IPS-15b (cell line): Measurements from ENCODE around the gene SERPINA9.

Experiments
- H3K27me3 ChIP-seq: one replicate; pipeline ENCODE4 v1.6.1; 2013; ENCODE audit warnings: low read length; ENCODE audit not compliant: control insufficient read depth, insufficient read depth
- H3K36me3 ChIP-seq: one replicate; pipeline ENCODE4 v1.6.1; 2013; ENCODE audit warnings: low read length; ENCODE audit not compliant: control insufficient read depth, insufficient read depth
- H3K4me1 ChIP-seq: one replicate; pipeline ENCODE4 v1.6.1; 2013; ENCODE audit warnings: mild to moderate bottlenecking, low read length; ENCODE audit not compliant: control insufficient read depth, insufficient read depth
- H3K4me3 ChIP-seq: one replicate; pipeline ENCODE4 v1.5.1; 2013; ENCODE audit warnings: low read depth, low read length
- H3K9ac ChIP-seq: one replicate; pipeline ENCODE4 v1.6.1; 2013; ENCODE audit warnings: low read depth, mild to moderate bottlenecking, low read length
- H3K9me3 ChIP-seq: one replicate; pipeline ENCODE4 v1.6.1; 2013; ENCODE audit warnings: mild to moderate bottlenecking, low read length; ENCODE audit not compliant: control insufficient read depth, insufficient read depth

The SERPINA9 gene

GRCh38 chr14:94509356-94509755 lies 33.4 kb upstream of the SERPINA9 start, which contains the start of gene SERPINA12:
SERPINA12 (minus strand) TSS chr14:94509469; CDS start chr14:94498397, 11,072 bp downstream.
- Histone ChIP-seq H3K4me1 (no peaks in the 10 kb centered on the region), H3K36me3 (no peaks in the 10 kb centered on the region), H3K9me3 (no peaks in the 10 kb centered on the region), H3K4me3 (no peak within 1 kb of the TSS), H3K27me3 (no peaks in the 10 kb centered on the region), H3K9ac (no peak within 1 kb of the TSS)

- Histone ChIP-seq H3K9me3 (no peaks in the 10 kb centered on the region), H3K36me3 (no peaks in the 10 kb centered on the region), H3K4me3 (no peak overlapping the region), H3K4me1 (no peaks in the 10 kb centered on the region), H3K27me3 (no peaks in the 10 kb centered on the region), H3K9ac (no peak overlapping the region)
Observed at GRCh38 chr14:94505641-94506040, 29.6 kb upstream of the SERPINA9 start.

- Histone ChIP-seq H3K27me3 (no peaks in the 10 kb centered on the region), H3K4me1 (no peaks in the 10 kb centered on the region), H3K36me3 (no peaks in the 10 kb centered on the region)
Observed at GRCh38 chr14:94505206-94505605, 29.2 kb upstream of the SERPINA9 start.

GRCh38 chr14:94501588-94502516 lies 25.9 kb upstream of the SERPINA9 start:
- Histone ChIP-seq H3K4me3 (no peak overlapping the region), H3K27me3 (no peaks in the 10 kb centered on the region), H3K36me3 (no peaks in the 10 kb centered on the region), H3K9ac (no peak overlapping the region), H3K9me3 (no peaks in the 10 kb centered on the region), H3K4me1 (no peaks in the 10 kb centered on the region)

More at GRCh38 chr14:94505206-94505605, 29.2 kb upstream of the SERPINA9 start:
- H3K9me3 ChIP-seq, result no peaks in the 10 kb centered on the region
- H3K4me3 ChIP-seq, result no peak overlapping the region
- H3K9ac ChIP-seq, result no peak overlapping the region

GRCh38 chr14:94500264-94500663 lies 24.3 kb upstream of the SERPINA9 start:
- H3K4me1 ChIP-seq, result no peaks in the 10 kb centered on the region
- no peak overlapping the region for H3K9ac ChIP-seq
- H3K27me3 ChIP-seq, result no peaks in the 10 kb centered on the region
- H3K9me3 ChIP-seq, result no peaks in the 10 kb centered on the region
- H3K4me3 ChIP-seq, result no peak overlapping the region
- H3K36me3 ChIP-seq, result no peaks in the 10 kb centered on the region

GRCh38 chr14:94499673-94500072 lies 23.7 kb upstream of the SERPINA9 start:
- no peak overlapping the region for H3K4me3 ChIP-seq
- no peak overlapping the region for H3K9ac ChIP-seq
- no peaks in the 10 kb centered on the region for H3K27me3 ChIP-seq
- no peaks in the 10 kb centered on the region for H3K36me3 ChIP-seq
- no peaks in the 10 kb centered on the region for H3K4me1 ChIP-seq
- no peaks in the 10 kb centered on the region for H3K9me3 ChIP-seq

GRCh38 chr14:94498215-94498614 lies 22.2 kb upstream of the SERPINA9 start:
- Histone ChIP-seq H3K4me3 (no peak overlapping the region), H3K9ac (no peak overlapping the region), H3K4me1 (no peaks in the 10 kb centered on the region), H3K27me3 (no peaks in the 10 kb centered on the region), H3K9me3 (no peaks in the 10 kb centered on the region), H3K36me3 (no peaks in the 10 kb centered on the region)

GRCh38 chr14:94494085-94494484 lies 18.1 kb upstream of the SERPINA9 start:
- Histone ChIP-seq H3K4me1 (no peaks in the 10 kb centered on the region), H3K27me3 (no peaks in the 10 kb centered on the region), H3K9me3 (no peaks in the 10 kb centered on the region), H3K4me3 (no peak overlapping the region), H3K9ac (no peak overlapping the region), H3K36me3 (no peaks in the 10 kb centered on the region)

GRCh38 chr14:94491511-94491910 lies 15.5 kb upstream of the SERPINA9 start:
- H3K9ac ChIP-seq, result no peak overlapping the region
- no peaks in the 10 kb centered on the region for H3K27me3 ChIP-seq
- H3K4me3 ChIP-seq, result no peak overlapping the region
- H3K36me3 ChIP-seq, result no peaks in the 10 kb centered on the region
- peaks cover 4% of the 10 kb centered on the region for H3K4me1 ChIP-seq
- no peaks in the 10 kb centered on the region for H3K9me3 ChIP-seq

- no peaks in the 10 kb centered on the region for H3K27me3 ChIP-seq
- no peaks in the 10 kb centered on the region for H3K9me3 ChIP-seq
- H3K4me1 ChIP-seq, result peaks cover 8% of the 10 kb centered on the region
- H3K4me3 ChIP-seq, result no peak overlapping the region
- no peak overlapping the region for H3K9ac ChIP-seq
- no peaks in the 10 kb centered on the region for H3K36me3 ChIP-seq
Observed at GRCh38 chr14:94489336-94489735, 13.3 kb upstream of the SERPINA9 start.

GRCh38 chr14:94486883-94487282 lies 10.9 kb upstream of the SERPINA9 start:
- Histone ChIP-seq H3K9ac (peak overlapping the region; percentile 49), H3K36me3 (no peaks in the 10 kb centered on the region), H3K9me3 (no peaks in the 10 kb centered on the region), H3K27me3 (no peaks in the 10 kb centered on the region), H3K4me1 (peaks cover 8% of the 10 kb centered on the region), H3K4me3 (peak overlapping the region; percentile 48)
